Measurements from ENCODE around the gene BAX. TPM values are rescaled to one million over a fixed set of nuclear protein-coding genes. Genes with fewer than 3 reads are reported as not detected.

The BAX gene
- polyA plus RNA-seq, 1 of the 3 experiments (the other 2 are of a cell fraction): 640 TPM

- TF ChIP-seq, protein P1, sequence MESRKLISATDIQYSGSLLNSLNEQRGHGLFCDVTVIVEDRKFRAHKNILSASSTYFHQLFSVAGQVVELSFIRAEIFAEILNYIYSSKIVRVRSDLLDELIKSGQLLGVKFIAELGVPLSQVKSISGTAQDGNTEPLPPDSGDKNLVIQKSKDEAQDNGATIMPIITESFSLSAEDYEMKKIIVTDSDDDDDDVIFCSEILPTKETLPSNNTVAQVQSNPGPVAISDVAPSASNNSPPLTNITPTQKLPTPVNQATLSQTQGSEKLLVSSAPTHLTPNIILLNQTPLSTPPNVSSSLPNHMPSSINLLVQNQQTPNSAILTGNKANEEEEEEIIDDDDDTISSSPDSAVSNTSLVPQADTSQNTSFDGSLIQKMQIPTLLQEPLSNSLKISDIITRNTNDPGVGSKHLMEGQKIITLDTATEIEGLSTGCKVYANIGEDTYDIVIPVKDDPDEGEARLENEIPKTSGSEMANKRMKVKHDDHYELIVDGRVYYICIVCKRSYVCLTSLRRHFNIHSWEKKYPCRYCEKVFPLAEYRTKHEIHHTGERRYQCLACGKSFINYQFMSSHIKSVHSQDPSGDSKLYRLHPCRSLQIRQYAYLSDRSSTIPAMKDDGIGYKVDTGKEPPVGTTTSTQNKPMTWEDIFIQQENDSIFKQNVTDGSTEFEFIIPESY (IDR thresholded peaks at IDR 0.05; ENCODE audit: borderline replicate concordance, low read depth): no peak
- TF ChIP-seq TAF1 (IDR thresholded peaks at IDR 0.05; ENCODE audit: borderline replicate concordance, low read depth, low read length) (no peak), MAX (IDR thresholded peaks at IDR 0.05; ENCODE audit: low read depth) (no peak), SIN3A (IDR thresholded peaks at IDR 0.05; ENCODE audit: borderline replicate concordance, low read depth, low read length) (no peak)
Measured at GRCh38 chr19:48986211-48986610, 31.5 kb downstream of the BAX start (continued).

- H3K4me2 ChIP-seq: no peak overlapping the region
- H4K20me1 ChIP-seq (ENCODE audit: insufficient read depth): no peaks in the 10 kb centered on the region
- H3K27ac ChIP-seq (ENCODE audit: low read depth in 2 of 2, low read length in 1 of 2): no peak overlapping the region
- H3K79me2 ChIP-seq (ENCODE audit: insufficient read depth): peaks cover 33% of the 10 kb centered on the region
- peaks cover under 1% of the 10 kb centered on the region for H3F3A ChIP-seq (replicated peaks; ENCODE audit: insufficient read depth)
- peaks cover 0 to 7% of the 10 kb centered on the region in 2 experiments; a peak in 1 of 4 replicates for H3K4me1 ChIP-seq (ENCODE audit: control insufficient read depth in 1 of 2, insufficient read depth in 2 of 2, low read depth in 1 of 2, low read length in 1 of 2)
- CTCF ChIA-PET: interaction anchor here (0.9 to 1.9 kb wide), 5 partner anchors 11 to 248 kb away, joined by 3 to 11 read pairs (median 5); no protein-coding TSS in a partner anchor
- POLR2A ChIA-PET: interaction anchor here (0.6 kb wide), 1 partner anchor 8 kb away, joined by 3 read pairs; no protein-coding TSS in a partner anchor
- H3K4me3 ChIP-seq (ENCODE audit: low read depth in 2 of 2, low read length in 1 of 2): no peak overlapping the region
- H3K9me3 ChIP-seq: no peaks in the 10 kb centered on the region
- H3K9me2 ChIP-seq: no peaks in the 10 kb centered on the region
- TF ChIP-seq CHD2 (IDR thresholded peaks at IDR 0.05; ENCODE audit: low read length, partially characterized antibody) (no peak), POLR2AphosphoS5 (IDR thresholded peaks at IDR 0.05; ENCODE audit: low read depth, low read length) (no peak), JUND (IDR thresholded peaks at IDR 0.05) (no peak), EP300 (IDR thresholded peaks at IDR 0.05; ENCODE audit: borderline replicate concordance in 1 of 2, low read depth in 1 of 2, low read length in 1 of 2) (no peak), EZH2phosphoT487 (IDR thresholded peaks at IDR 0.05; ENCODE audit: borderline replicate concordance, low read depth) (no peak), TAF1 (IDR thresholded peaks at IDR 0.05; ENCODE audit: borderline replicate concordance, low read depth, low read length) (no peak), RXRA (IDR thresholded peaks at IDR 0.05; ENCODE audit: borderline replicate concordance, low read depth) (no peak), FOXM1 (IDR thresholded peaks at IDR 0.05; ENCODE audit: low read depth) (no peak), SMC3 (IDR thresholded peaks at IDR 0.05; ENCODE audit: low read depth, low read length) (no peak), NFIC (IDR thresholded peaks at IDR 0.05; ENCODE audit: borderline replicate concordance) (no peak), RAD21 (IDR thresholded peaks at IDR 0.05; ENCODE audit: low read length) (no peak), TEAD4 (IDR thresholded peaks at IDR 0.05; ENCODE audit: borderline replicate concordance, insufficient read depth) (no peak), GATA2 (CRISPR knock-in tag; IDR thresholded peaks at IDR 0.05) (no peak), SIN3A (IDR thresholded peaks at IDR 0.05; ENCODE audit: borderline replicate concordance, low read depth, low read length) (no peak), FOSL2 (IDR thresholded peaks at IDR 0.05; ENCODE audit: borderline replicate concordance, low read depth) (no peak), RCOR1 (IDR thresholded peaks at IDR 0.05; ENCODE audit: low read length) (no peak)
- TF ChIP-seq, protein P2, sequence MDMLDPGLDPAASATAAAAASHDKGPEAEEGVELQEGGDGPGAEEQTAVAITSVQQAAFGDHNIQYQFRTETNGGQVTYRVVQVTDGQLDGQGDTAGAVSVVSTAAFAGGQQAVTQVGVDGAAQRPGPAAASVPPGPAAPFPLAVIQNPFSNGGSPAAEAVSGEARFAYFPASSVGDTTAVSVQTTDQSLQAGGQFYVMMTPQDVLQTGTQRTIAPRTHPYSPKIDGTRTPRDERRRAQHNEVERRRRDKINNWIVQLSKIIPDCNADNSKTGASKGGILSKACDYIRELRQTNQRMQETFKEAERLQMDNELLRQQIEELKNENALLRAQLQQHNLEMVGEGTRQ (IDR thresholded peaks at IDR 0.05; ENCODE audit: borderline replicate concordance, low read depth, low read length): no peak
- TF ChIP-seq, protein P3, sequence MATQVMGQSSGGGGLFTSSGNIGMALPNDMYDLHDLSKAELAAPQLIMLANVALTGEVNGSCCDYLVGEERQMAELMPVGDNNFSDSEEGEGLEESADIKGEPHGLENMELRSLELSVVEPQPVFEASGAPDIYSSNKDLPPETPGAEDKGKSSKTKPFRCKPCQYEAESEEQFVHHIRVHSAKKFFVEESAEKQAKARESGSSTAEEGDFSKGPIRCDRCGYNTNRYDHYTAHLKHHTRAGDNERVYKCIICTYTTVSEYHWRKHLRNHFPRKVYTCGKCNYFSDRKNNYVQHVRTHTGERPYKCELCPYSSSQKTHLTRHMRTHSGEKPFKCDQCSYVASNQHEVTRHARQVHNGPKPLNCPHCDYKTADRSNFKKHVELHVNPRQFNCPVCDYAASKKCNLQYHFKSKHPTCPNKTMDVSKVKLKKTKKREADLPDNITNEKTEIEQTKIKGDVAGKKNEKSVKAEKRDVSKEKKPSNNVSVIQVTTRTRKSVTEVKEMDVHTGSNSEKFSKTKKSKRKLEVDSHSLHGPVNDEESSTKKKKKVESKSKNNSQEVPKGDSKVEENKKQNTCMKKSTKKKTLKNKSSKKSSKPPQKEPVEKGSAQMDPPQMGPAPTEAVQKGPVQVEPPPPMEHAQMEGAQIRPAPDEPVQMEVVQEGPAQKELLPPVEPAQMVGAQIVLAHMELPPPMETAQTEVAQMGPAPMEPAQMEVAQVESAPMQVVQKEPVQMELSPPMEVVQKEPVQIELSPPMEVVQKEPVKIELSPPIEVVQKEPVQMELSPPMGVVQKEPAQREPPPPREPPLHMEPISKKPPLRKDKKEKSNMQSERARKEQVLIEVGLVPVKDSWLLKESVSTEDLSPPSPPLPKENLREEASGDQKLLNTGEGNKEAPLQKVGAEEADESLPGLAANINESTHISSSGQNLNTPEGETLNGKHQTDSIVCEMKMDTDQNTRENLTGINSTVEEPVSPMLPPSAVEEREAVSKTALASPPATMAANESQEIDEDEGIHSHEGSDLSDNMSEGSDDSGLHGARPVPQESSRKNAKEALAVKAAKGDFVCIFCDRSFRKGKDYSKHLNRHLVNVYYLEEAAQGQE (IDR thresholded peaks at IDR 0.05; ENCODE audit: low read depth, low read length): no peak
- H2AFZ ChIP-seq (ENCODE audit: low read depth): no peak overlapping the region
- H3K9ac ChIP-seq: no peak overlapping the region
- WGBS (ENCODE audit: low lambda C conversion rate): 98% methylated on average over 5 of the region's 7 CpGs
- no peak for DNase-seq
- H3K27me3 ChIP-seq (ENCODE audit: insufficient read depth): no peaks in the 10 kb centered on the region
- H3K36me3 ChIP-seq (replicated peaks in 1 of 2; ENCODE audit: control insufficient read depth in 1 of 2, insufficient read depth in 2 of 2, low read length in 1 of 2): peaks cover 5 to 40% of the 10 kb centered on the region in 2 experiments
Measured at GRCh38 chr19:48987323-48987722, 32.6 kb downstream of the BAX start.

All from SK-N-SH (cell line).